ENCODE results near the gene PHF20.

Gene PHF20

DNA sequence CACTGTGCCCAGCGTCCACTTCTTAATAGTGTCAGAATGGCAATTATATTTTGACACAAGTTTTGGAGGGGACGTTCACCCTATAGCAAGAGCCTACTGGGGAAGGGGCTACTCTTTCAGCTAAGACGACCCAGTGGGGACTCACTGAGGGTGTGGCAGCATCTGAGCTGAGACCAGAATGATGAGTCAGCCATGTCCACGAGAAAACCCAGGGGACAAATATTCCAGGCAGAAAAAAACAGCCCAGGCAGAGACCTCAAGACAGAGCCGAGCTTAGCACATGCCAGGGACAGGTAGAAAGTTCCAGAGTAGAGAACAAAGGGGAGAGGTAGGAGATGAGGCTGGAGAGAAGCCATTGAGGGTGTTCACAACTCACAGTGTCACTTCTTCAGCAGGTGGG is 207.7 kb downstream of the PHF20 start:
- H3K27me3 ChIP-seq (ENCODE audit: insufficient read depth, insufficient read length): no peaks in the 10 kb centered on the region
- TF ChIP-seq SUZ12 (IDR thresholded peaks at IDR 0.05; ENCODE audit: extremely low read depth, insufficient read depth, insufficient read length) (no peak), YY1 (IDR thresholded peaks at IDR 0.05; ENCODE audit: insufficient read depth, insufficient read length) (no peak), ZNF274 (IDR thresholded peaks at IDR 0.05; ENCODE audit: low read depth, low read length) (no peak)
- H3K9ac ChIP-seq (ENCODE audit: insufficient read length, low read depth): no peak overlapping the region
- H3K36me3 ChIP-seq (ENCODE audit: insufficient read depth, insufficient read length, low read length): no peaks in the 10 kb centered on the region
- peaks cover 9% of the 10 kb centered on the region for H3K4me1 ChIP-seq (ENCODE audit: insufficient read depth, insufficient read length)
- H3K4me3 ChIP-seq (ENCODE audit: insufficient read length, low read depth): no peak overlapping the region
- H3K9me3 ChIP-seq (ENCODE audit: insufficient read depth, low read length): no peaks in the 10 kb centered on the region
- DNase-seq (ENCODE audit: low read depth, low spot score): no peak

DNA sequence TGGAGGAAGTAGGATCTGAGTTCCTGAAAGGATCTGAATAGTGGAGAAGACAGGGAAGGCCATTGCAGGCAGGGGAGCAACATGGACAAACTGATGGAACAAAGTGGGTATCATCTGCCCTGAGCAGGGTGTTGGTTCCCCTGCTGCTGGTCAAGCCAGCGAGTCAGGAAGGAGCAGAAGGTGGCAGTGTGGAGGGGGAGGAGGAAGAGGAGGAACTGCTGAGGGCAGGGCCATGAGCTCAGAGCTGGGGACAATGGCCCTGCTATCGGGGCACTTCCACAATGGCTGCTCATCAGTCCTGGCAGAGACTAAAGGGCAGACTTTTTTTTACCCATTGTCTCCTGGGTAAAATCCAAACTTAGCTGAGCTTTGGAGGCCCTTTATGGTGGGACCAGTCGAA is 210.2 kb downstream of the PHF20 start:
- TF ChIP-seq YY1 (IDR thresholded peaks at IDR 0.05; ENCODE audit: insufficient read depth, insufficient read length) (no peak), SUZ12 (IDR thresholded peaks at IDR 0.05; ENCODE audit: extremely low read depth, insufficient read depth, insufficient read length) (no peak), ZNF274 (IDR thresholded peaks at IDR 0.05; ENCODE audit: low read depth, low read length) (no peak)
- Histone ChIP-seq H3K4me3 (ENCODE audit: insufficient read length, low read depth) (no peak overlapping the region), H3K9me3 (ENCODE audit: insufficient read depth, low read length) (no peaks in the 10 kb centered on the region), H3K36me3 (ENCODE audit: insufficient read depth, insufficient read length, low read length) (no peaks in the 10 kb centered on the region), H3K9ac (ENCODE audit: insufficient read length, low read depth) (no peak overlapping the region), H3K4me1 (ENCODE audit: insufficient read depth, insufficient read length) (peaks cover 3% of the 10 kb centered on the region), H3K27me3 (ENCODE audit: insufficient read depth, insufficient read length) (no peaks in the 10 kb centered on the region)
- no peak for DNase-seq (ENCODE audit: low read depth, low spot score)

- Histone ChIP-seq H3K36me3 (ENCODE audit: insufficient read depth, insufficient read length, low read length) (no peaks in the 10 kb centered on the region), H3K9me3 (ENCODE audit: insufficient read depth, low read length) (no peaks in the 10 kb centered on the region), H3K4me3 (ENCODE audit: insufficient read length, low read depth) (no peak overlapping the region), H3K4me1 (ENCODE audit: insufficient read depth, insufficient read length) (peaks cover 3% of the 10 kb centered on the region), H3K9ac (ENCODE audit: insufficient read length, low read depth) (no peak overlapping the region), H3K27me3 (ENCODE audit: insufficient read depth, insufficient read length) (no peaks in the 10 kb centered on the region)
- DNase-seq (ENCODE audit: low read depth, low spot score): no peak
- no peak for TF ChIP-seq YY1 (IDR thresholded peaks at IDR 0.05; ENCODE audit: insufficient read depth, insufficient read length)
- no peak for TF ChIP-seq SUZ12 (IDR thresholded peaks at IDR 0.05; ENCODE audit: extremely low read depth, insufficient read depth, insufficient read length)
- TF ChIP-seq ZNF274 (IDR thresholded peaks at IDR 0.05; ENCODE audit: low read depth, low read length): no peak
Observed at GRCh38 chr20:35984382-35984781, 212.6 kb downstream of the PHF20 start.

GRCh38 chr20:35985806-35986205 is 214.0 kb downstream of the PHF20 start:
- Histone ChIP-seq H3K9me3 (ENCODE audit: insufficient read depth, low read length) (no peaks in the 10 kb centered on the region), H3K4me1 (ENCODE audit: insufficient read depth, insufficient read length) (peaks cover 3% of the 10 kb centered on the region), H3K4me3 (ENCODE audit: insufficient read length, low read depth) (no peak overlapping the region), H3K36me3 (ENCODE audit: insufficient read depth, insufficient read length, low read length) (no peaks in the 10 kb centered on the region), H3K9ac (ENCODE audit: insufficient read length, low read depth) (no peak overlapping the region), H3K27me3 (ENCODE audit: insufficient read depth, insufficient read length) (no peaks in the 10 kb centered on the region)
- no peak for DNase-seq (ENCODE audit: low read depth, low spot score)
- TF ChIP-seq ZNF274 (IDR thresholded peaks at IDR 0.05; ENCODE audit: low read depth, low read length) (no peak), SUZ12 (IDR thresholded peaks at IDR 0.05; ENCODE audit: extremely low read depth, insufficient read depth, insufficient read length) (no peak), YY1 (IDR thresholded peaks at IDR 0.05; ENCODE audit: insufficient read depth, insufficient read length) (no peak)

- Histone ChIP-seq H3K36me3 (ENCODE audit: insufficient read depth, insufficient read length, low read length) (no peaks in the 10 kb centered on the region), H3K9ac (ENCODE audit: insufficient read length, low read depth) (no peak overlapping the region), H3K4me1 (ENCODE audit: insufficient read depth, insufficient read length) (peaks cover under 1% of the 10 kb centered on the region), H3K4me3 (ENCODE audit: insufficient read length, low read depth) (no peak overlapping the region), H3K9me3 (ENCODE audit: insufficient read depth, low read length) (no peaks in the 10 kb centered on the region), H3K27me3 (ENCODE audit: insufficient read depth, insufficient read length) (no peaks in the 10 kb centered on the region)
- no peak for DNase-seq (ENCODE audit: low read depth, low spot score)
- TF ChIP-seq ZNF274 (IDR thresholded peaks at IDR 0.05; ENCODE audit: low read depth, low read length) (no peak), SUZ12 (IDR thresholded peaks at IDR 0.05; ENCODE audit: extremely low read depth, insufficient read depth, insufficient read length) (no peak), YY1 (IDR thresholded peaks at IDR 0.05; ENCODE audit: insufficient read depth, insufficient read length) (no peak)
Observed at GRCh38 chr20:35988910-35989463, 217.2 kb downstream of the PHF20 start.

DNA sequence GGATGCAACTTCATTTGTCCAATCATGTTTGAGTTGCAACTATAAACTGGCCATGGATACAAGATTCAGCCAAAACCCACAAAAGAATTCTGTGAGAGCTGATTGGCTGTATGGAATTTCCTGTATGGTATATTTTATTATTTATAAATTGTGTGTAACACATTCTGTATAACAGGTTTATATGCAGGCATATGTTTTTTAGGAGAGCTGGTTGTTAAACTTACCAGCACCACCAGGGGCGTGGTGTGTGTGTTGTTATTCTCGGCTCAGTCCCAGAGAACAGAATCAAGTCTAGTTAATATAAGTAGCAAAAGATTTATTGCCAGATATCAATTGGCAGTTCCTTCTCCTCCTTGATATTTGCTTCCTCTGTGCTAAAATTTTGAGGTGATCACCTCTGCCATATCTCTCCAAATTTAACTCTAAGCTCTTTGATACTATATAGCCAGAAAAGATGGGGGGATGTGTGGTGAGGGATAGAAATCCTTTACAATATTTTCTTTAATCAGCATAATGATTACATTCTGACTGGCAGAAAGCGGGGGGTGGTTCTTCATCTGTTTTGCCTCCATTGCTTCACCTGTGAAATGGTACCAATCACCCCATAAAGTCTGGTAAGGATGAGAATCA is 219.4 kb downstream of the PHF20 start:
- H3K27me3 ChIP-seq (ENCODE audit: insufficient read depth, insufficient read length): no peaks in the 10 kb centered on the region
- H3K36me3 ChIP-seq (ENCODE audit: insufficient read depth, insufficient read length, low read length): no peaks in the 10 kb centered on the region
- H3K9ac ChIP-seq (ENCODE audit: insufficient read length, low read depth): no peak overlapping the region
- H3K9me3 ChIP-seq (ENCODE audit: insufficient read depth, low read length): no peaks in the 10 kb centered on the region
- H3K4me3 ChIP-seq (ENCODE audit: insufficient read length, low read depth): no peak overlapping the region
- no peak for DNase-seq (ENCODE audit: low read depth, low spot score)
- H3K4me1 ChIP-seq (ENCODE audit: insufficient read depth, insufficient read length): no peaks in the 10 kb centered on the region
- TF ChIP-seq YY1 (IDR thresholded peaks at IDR 0.05; ENCODE audit: insufficient read depth, insufficient read length): no peak
- TF ChIP-seq ZNF274 (IDR thresholded peaks at IDR 0.05; ENCODE audit: low read depth, low read length): no peak

- no peaks in the 10 kb centered on the region for H3K9me3 ChIP-seq (ENCODE audit: insufficient read depth, low read length)
- no peak for DNase-seq (ENCODE audit: low read depth, low spot score)
- no peaks in the 10 kb centered on the region for H3K4me1 ChIP-seq (ENCODE audit: insufficient read depth, insufficient read length)
- no peaks in the 10 kb centered on the region for H3K36me3 ChIP-seq (ENCODE audit: insufficient read depth, insufficient read length, low read length)
- no peak for TF ChIP-seq YY1 (IDR thresholded peaks at IDR 0.05; ENCODE audit: insufficient read depth, insufficient read length)
- TF ChIP-seq SUZ12 (IDR thresholded peaks at IDR 0.05; ENCODE audit: extremely low read depth, insufficient read depth, insufficient read length): no peak
- no peak for TF ChIP-seq ZNF274 (IDR thresholded peaks at IDR 0.05; ENCODE audit: low read depth, low read length)
- no peak overlapping the region for H3K4me3 ChIP-seq (ENCODE audit: insufficient read length, low read depth)
- no peaks in the 10 kb centered on the region for H3K27me3 ChIP-seq (ENCODE audit: insufficient read depth, insufficient read length)
- H3K9ac ChIP-seq (ENCODE audit: insufficient read length, low read depth): no peak overlapping the region
Observed at GRCh38 chr20:35992713-35993335, 221.0 kb downstream of the PHF20 start.
